GM12892 (cell line): ENCODE measurements around the gene MTUS2.

ENCODE experiments used
- DNase-seq: peaks from one replicate; pipeline ENCODE4 v3.0.0; 2011; ENCODE audit not compliant: insufficient read length
- FAIRE-seq: peaks from 2 replicates; lab custom pipeline; 2011; peaks lifted over from hg19 to GRCh38; lab: Jason Lieb, UNC
- POLR2A ChIP-seq: IDR thresholded peaks from 2 replicates; pipeline ENCODE4 v1.6.1; 2011; ENCODE audit warnings: low read depth, low read length, control low read depth
- POLR2AphosphoS5 ChIP-seq: IDR thresholded peaks from 2 replicates; pipeline ENCODE4 v1.6.1; 2011; ENCODE audit warnings: low read depth, low read length, control low read depth
- TAF1 ChIP-seq: IDR thresholded peaks from 2 replicates; pipeline ENCODE4 v1.6.1; 2011; ENCODE audit warnings: low read depth, mild to moderate bottlenecking, control low read depth, low read length, borderline replicate concordance

Gene MTUS2

GRCh38 chr13:29230299-29230845 lies 410.2 kb downstream of the MTUS2 start:
- no peak for DNase-seq
- FAIRE-seq: no peak
- no peak for TF ChIP-seq TAF1
- TF ChIP-seq POLR2AphosphoS5: no peak
- no peak for TF ChIP-seq POLR2A

GRCh38 chr13:29239653-29240525 lies 419.8 kb downstream of the MTUS2 start:
- TF ChIP-seq POLR2A (no peak), POLR2AphosphoS5 (no peak), TAF1 (no peak)
- no peak for DNase-seq
- FAIRE-seq: no peak

GRCh38 chr13:29254626-29255370 lies 434.7 kb downstream of the MTUS2 start:
- TF ChIP-seq POLR2A (no peak), TAF1 (no peak), POLR2AphosphoS5 (no peak)
- FAIRE-seq (no peak), DNase-seq (no peak)

- DNase-seq (no peak), FAIRE-seq (no peak)
- TF ChIP-seq POLR2AphosphoS5 (no peak), TAF1 (no peak)
Observed at GRCh38 chr13:29255567-29255966, 435.4 kb downstream of the MTUS2 start.

GRCh38 chr13:29260684-29261083 lies 440.5 kb downstream of the MTUS2 start:
- DNase-seq (no peak), FAIRE-seq (no peak)
- TF ChIP-seq TAF1 (no peak), POLR2AphosphoS5 (no peak), POLR2A (no peak)

GRCh38 chr13:29266261-29266660 lies 446.1 kb downstream of the MTUS2 start:
- no peak for TF ChIP-seq POLR2AphosphoS5
- no peak for TF ChIP-seq POLR2A
- TF ChIP-seq TAF1: no peak
- DNase-seq (no peak), FAIRE-seq (no peak)

GRCh38 chr13:29266756-29267733 lies 446.9 kb downstream of the MTUS2 start:
- TF ChIP-seq POLR2A (no peak), TAF1 (no peak), POLR2AphosphoS5 (no peak)
- DNase-seq (no peak), FAIRE-seq (no peak)

- TF ChIP-seq TAF1: no peak
- TF ChIP-seq POLR2AphosphoS5: no peak
- TF ChIP-seq POLR2A: no peak
- DNase-seq: no peak
Observed at GRCh38 chr13:29270271-29270985, 450.3 kb downstream of the MTUS2 start.

GRCh38 chr13:29271606-29272005 lies 451.5 kb downstream of the MTUS2 start:
- DNase-seq (no peak), FAIRE-seq (no peak)
- no peak for TF ChIP-seq POLR2AphosphoS5
- no peak for TF ChIP-seq POLR2A

More at GRCh38 chr13:29270271-29270985, 450.3 kb downstream of the MTUS2 start:
- FAIRE-seq: no peak
